Endothelial cell of umbilical vein (primary cell): Measurements from ENCODE around the gene TM7SF2. TPM values are rescaled to one million over a fixed set of nuclear protein-coding genes. Genes with fewer than 3 reads are reported as not detected.

Source experiments
- BruUV-seq: library from RNA; stranded (reverse); fragments of 400-500 nt; replicated peaks from 2 replicates; lab custom pipeline; 2021; lab: Mats Ljungman, UMichigan
- CTCF ChIA-PET: fragments of 300-600, 350-600 bp; sonication (Branson Sonifier 250); formaldehyde crosslinking; loops from one replicate; lab custom pipeline; 2021; ENCODE audit warnings: antibody characterized with exemption, inconsistent platforms; lab: Charles Lee
- POLR2A ChIA-PET: fragments of 300-600, 350-600 bp; sonication (Branson Sonifier 250); formaldehyde crosslinking; loops from one replicate; lab custom pipeline; 2021; ENCODE audit warnings: antibody characterized with exemption, inconsistent platforms; lab: Charles Lee
- DNase-seq: peaks from one replicate; pipeline ENCODE4 v3.0.0-alpha.2; 2011; ENCODE audit warnings: low read depth, low spot score
- FAIRE-seq: peaks from 2 replicates; lab custom pipeline; 2011; peaks lifted over from hg19 to GRCh38; lab: Jason Lieb, UNC
- H2AFZ ChIP-seq: 2 replicates; pipeline ENCODE4 v1.6.0; 2012; ENCODE audit warnings: low read depth, low read length, control low read depth, inconsistent platforms
- H3K27ac ChIP-seq: 2 replicates; pipeline ENCODE4 v1.5.1; 2011; ENCODE audit warnings: low read depth, mild to moderate bottlenecking, control low read depth, low read length, moderate library complexity; ENCODE audit not compliant: insufficient read depth
- H3K27me3 ChIP-seq, 2 experiments: 2 replicates each; pipeline versions ENCODE4 v1.6.0 to v1.6.1; 2011; ENCODE audit warnings: low read length in 2 of 2, mixed read lengths in 1 of 2; ENCODE audit not compliant: control insufficient read depth in 2 of 2, insufficient read depth in 2 of 2
- H3K36me3 ChIP-seq, 2 experiments: 2 replicates in 1 of 2; 3 replicates in 1 of 2; pipeline ENCODE4 v1.5.1; 2011; ENCODE audit warnings: low read length in 2 of 2, mild to moderate bottlenecking in 1 of 2, moderate library complexity in 1 of 2; ENCODE audit not compliant: control insufficient read depth in 2 of 2, insufficient read depth in 2 of 2; ENCODE audit errors: extremely low read depth in 1 of 2
- H3K4me1 ChIP-seq: 3 replicates; pipeline ENCODE4 v1.5.1; 2011; ENCODE audit warnings: mild to moderate bottlenecking, low read length; ENCODE audit not compliant: control insufficient read depth, insufficient read depth; ENCODE audit errors: extremely low read depth
- H3K4me2 ChIP-seq: 2 replicates; pipeline ENCODE4 v1.6.1; 2011; ENCODE audit warnings: low read length, control low read depth, mixed read lengths; ENCODE audit not compliant: insufficient read depth
- H3K4me3 ChIP-seq, 3 experiments: fragments of 200-600 bp in 1 of 3; sonication (generic), shearing (Covaris generic) in 1 of 3; replicated peaks in 1 of 3; 2 replicates each; pipeline ENCODE4 v1.5.1; 2011 to 2016; ENCODE audit warnings: control low read depth in 3 of 3, low read length in 3 of 3, mild to moderate bottlenecking in 2 of 3, inconsistent platforms in 1 of 3, low read depth in 1 of 3, moderate library complexity in 1 of 3; ENCODE audit not compliant: insufficient read depth in 1 of 3
- H3K79me2 ChIP-seq: 2 replicates; pipeline ENCODE4 v1.6.0; 2012; ENCODE audit warnings: low read length, inconsistent platforms; ENCODE audit not compliant: control insufficient read depth, insufficient read depth
- H3K9ac ChIP-seq: replicated peaks from 2 replicates; pipeline ENCODE3; 2011; ENCODE audit warnings: low read length, control low read depth; ENCODE audit not compliant: insufficient read depth; ENCODE audit errors: extremely low read depth
- H3K9me1 ChIP-seq: replicated peaks from 3 replicates; pipeline ENCODE4 v1.6.0; 2011; ENCODE audit warnings: mild to moderate bottlenecking, low read length; ENCODE audit not compliant: control insufficient read depth, insufficient read depth; ENCODE audit errors: extremely low read depth
- H3K9me3 ChIP-seq: replicated peaks from 2 replicates; pipeline ENCODE4 v1.5.1; 2012; ENCODE audit warnings: low read length, inconsistent platforms; ENCODE audit not compliant: control insufficient read depth, insufficient read depth
- H4K20me1 ChIP-seq: replicated peaks from 2 replicates; pipeline ENCODE3; 2011; ENCODE audit warnings: mild to moderate bottlenecking, low read length; ENCODE audit not compliant: control insufficient read depth, insufficient read depth; ENCODE audit errors: extremely low read depth
- EZH2 ChIP-seq: IDR thresholded peaks from 2 replicates; pipeline ENCODE4 v1.6.1; 2012; ENCODE audit warnings: borderline replicate concordance, low read depth, mild to moderate bottlenecking, moderate library complexity, low read length, inconsistent platforms; ENCODE audit not compliant: severe bottlenecking
- FOS ChIP-seq: IDR thresholded peaks from 2 replicates; pipeline ENCODE4 v1.6.1; 2011; ENCODE audit warnings: mild to moderate bottlenecking, low read length, moderate library complexity, borderline replicate concordance; ENCODE audit not compliant: insufficient read depth
- GATA2 ChIP-seq: IDR thresholded peaks from 2 replicates; pipeline ENCODE4 v1.7.0; 2011; ENCODE audit warnings: low read depth, mild to moderate bottlenecking, moderate library complexity, mixed read lengths, low read length; ENCODE audit not compliant: insufficient read length, insufficient read depth
- JUN ChIP-seq: IDR thresholded peaks from 2 replicates; pipeline ENCODE4 v1.6.1; 2011; ENCODE audit warnings: borderline replicate concordance, low read depth; ENCODE audit not compliant: insufficient read length, insufficient read depth
- MAX ChIP-seq: IDR thresholded peaks from 2 replicates; pipeline ENCODE4 v1.6.1; 2011; ENCODE audit not compliant: insufficient read depth, insufficient read length
- MYC ChIP-seq: IDR thresholded peaks from one replicate; pipeline ENCODE4 v1.6.1; 2011; ENCODE audit warnings: mild to moderate bottlenecking, low read depth, low read length
- POLR2A ChIP-seq: IDR thresholded peaks from 2 replicates; pipeline ENCODE4 v1.6.1; 2012; ENCODE audit warnings: low read depth, mild to moderate bottlenecking, control low read depth, low read length
- POLR2AphosphoS5 ChIP-seq: IDR thresholded peaks from 2 replicates; pipeline ENCODE4 v1.6.1; 2012; ENCODE audit warnings: low read depth, mild to moderate bottlenecking, control low read depth, low read length, moderate library complexity; ENCODE audit not compliant: insufficient read depth
- dilution Hi-C: fragments of 300-500 bp; cut with MboI; formaldehyde crosslinking; loops from one replicate; pipeline ENCODE4 v1.15.0; 2019; ENCODE audit warnings: low sequenced_read_pairs; ENCODE audit not compliant: extremely low pct_ligation_motif_present
- intact Hi-C: fragments of 100-400 bp; cut with micrococcal nuclease; formaldehyde crosslinking; loops from one replicate; pipeline ENCODE4 v1.10.0; 2022
- polyA plus RNA-seq, 4 experiments: library from polyadenylated mRNA; depleted of rRNA in 3 of 4; stranded (reverse) in 3 of 4; unstranded in 1 of 4; fragments of >200 nt; gene quantifications; 2 replicates each; pipeline versions ENCODE4 v1.2.1 to v1.2.3, GENCODE V29; 2011 to 2012; ENCODE audit warnings: missing spikeins in 1 of 4
- total RNA-seq: library from RNA; stranded (reverse); gene quantifications from 2 replicates; pipeline ENCODE4 v1.2.3, GENCODE V29; 2021
- TF ChIP-seq, protein P1 (sequence below), 2 donors: IDR thresholded peaks; 1 replicate in 1 of 2; 2 replicates in 1 of 2; pipeline ENCODE4 v1.5.1; 2011; ENCODE audit warnings: low read length in 2 of 2, mild to moderate bottlenecking in 2 of 2, moderate library complexity in 2 of 2, control low read depth in 1 of 2, inconsistent platforms in 1 of 2, low read depth in 1 of 2; ENCODE audit not compliant: insufficient read depth in 1 of 2; ENCODE audit errors: extremely low read depth in 1 of 2

Gene TM7SF2
- total and polyA plus RNA-seq, 2 donors (not counting 3 experiments of a cell fraction or from before 2014, with no cell fraction given) = 11.6 to 47.1 TPM

GRCh38 chr11:65130631-65131416 lies 19.2 kb downstream of the TM7SF2 start:
- Histone ChIP-seq H3K9ac (no peak overlapping the region), H3K27me3 (no peaks in the 10 kb centered on the region), H3K27ac (no peak overlapping the region), H3K4me1 (peaks cover 12% of the 10 kb centered on the region), H3K4me3 (no peak overlapping the region), H3K9me3 (no peaks in the 10 kb centered on the region), H3K4me2 (no peak overlapping the region), H3K79me2 (peaks cover 14% of the 10 kb centered on the region), H3K9me1 (no peaks in the 10 kb centered on the region), H2AFZ (no peak overlapping the region), H4K20me1 (no peaks in the 10 kb centered on the region), H3K36me3 (peaks cover 11 to 51% of the 10 kb centered on the region in 2 experiments)
- CTCF ChIA-PET = interaction anchor here (1.1 to 2.0 kb wide), 3 partner anchors 13 to 199 kb away, joined by 3 to 7 read pairs (median 4); partner anchors contain the start of gene ZNHIT2
- BruUV-seq = no TSS peak
- dilution Hi-C loops = no loop called here
- POLR2A ChIA-PET = no interaction called here
- DNase-seq = no peak
- intact Hi-C loops = no loop called here
- TF ChIP-seq JUN (no peak), GATA2 (no peak), MAX (no peak), EZH2 (no peak), MYC (no peak), POLR2A (no peak), POLR2AphosphoS5 (no peak), FOS (no peak)
- TF ChIP-seq, protein P1, sequence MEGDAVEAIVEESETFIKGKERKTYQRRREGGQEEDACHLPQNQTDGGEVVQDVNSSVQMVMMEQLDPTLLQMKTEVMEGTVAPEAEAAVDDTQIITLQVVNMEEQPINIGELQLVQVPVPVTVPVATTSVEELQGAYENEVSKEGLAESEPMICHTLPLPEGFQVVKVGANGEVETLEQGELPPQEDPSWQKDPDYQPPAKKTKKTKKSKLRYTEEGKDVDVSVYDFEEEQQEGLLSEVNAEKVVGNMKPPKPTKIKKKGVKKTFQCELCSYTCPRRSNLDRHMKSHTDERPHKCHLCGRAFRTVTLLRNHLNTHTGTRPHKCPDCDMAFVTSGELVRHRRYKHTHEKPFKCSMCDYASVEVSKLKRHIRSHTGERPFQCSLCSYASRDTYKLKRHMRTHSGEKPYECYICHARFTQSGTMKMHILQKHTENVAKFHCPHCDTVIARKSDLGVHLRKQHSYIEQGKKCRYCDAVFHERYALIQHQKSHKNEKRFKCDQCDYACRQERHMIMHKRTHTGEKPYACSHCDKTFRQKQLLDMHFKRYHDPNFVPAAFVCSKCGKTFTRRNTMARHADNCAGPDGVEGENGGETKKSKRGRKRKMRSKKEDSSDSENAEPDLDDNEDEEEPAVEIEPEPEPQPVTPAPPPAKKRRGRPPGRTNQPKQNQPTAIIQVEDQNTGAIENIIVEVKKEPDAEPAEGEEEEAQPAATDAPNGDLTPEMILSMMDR (IDR thresholded peaks at IDR 0.05; ENCODE audit: extremely low read depth in 1 of 2, insufficient read depth in 1 of 2, low read depth in 1 of 2, low read length in 2 of 2) = no peak
- FAIRE-seq = no peak
